ENCODE data around the gene USP19.

Gene USP19

GRCh38 chr3:49134471-49135265 is 14.0 kb upstream of the USP19 start:
- no peak for DNase-seq (ENCODE audit: low spot score)

- DNase-seq (ENCODE audit: low spot score): peak; percentile 89
Observed at GRCh38 chr3:49133226-49133951, 12.8 kb upstream of the USP19 start.

DNA sequence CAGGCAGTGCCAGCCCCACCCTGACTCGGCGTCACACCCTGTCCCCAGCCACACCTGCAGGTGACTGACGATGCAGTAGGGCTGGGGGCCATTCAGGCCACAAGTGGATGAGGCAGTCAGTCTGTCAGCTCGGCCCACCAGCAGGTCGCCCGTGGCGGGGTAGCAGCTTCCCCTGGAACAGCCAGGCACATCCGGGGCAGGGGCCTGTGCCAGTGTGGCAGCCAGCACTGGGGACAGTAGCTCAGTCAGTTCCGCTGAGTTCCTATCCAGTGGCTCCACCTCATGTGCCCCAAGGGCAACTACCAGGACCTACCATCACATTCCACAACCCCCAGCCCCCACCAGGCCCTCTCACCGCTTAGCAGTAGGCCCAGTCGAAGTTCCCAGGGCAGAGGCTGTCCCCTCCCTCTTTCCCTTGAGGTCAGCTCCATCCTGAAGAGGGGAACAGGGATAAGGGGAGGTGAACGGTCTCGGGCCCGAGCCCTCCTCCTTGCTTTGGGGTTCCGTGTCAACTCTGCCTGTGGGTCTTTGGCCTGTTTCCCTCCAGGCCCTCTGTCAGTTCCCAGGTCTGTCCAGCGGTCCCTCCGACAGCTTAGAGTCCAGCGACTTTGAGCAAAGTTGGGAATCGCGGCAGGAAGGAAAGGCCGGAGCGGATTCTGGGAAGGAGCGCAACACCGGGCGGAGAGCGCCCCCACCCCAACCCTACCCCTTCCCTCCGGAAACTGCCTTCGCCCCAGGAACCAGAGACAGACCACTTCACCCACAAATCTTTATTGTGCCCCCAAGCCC is 12.0 kb upstream of the USP19 start, which contains the start of gene LAMB2:
TSS of gene LAMB2 (minus strand) at position 614 of the 789 bp plus-strand sequence. CDS start at position 431, 183 bp downstream.
- peak; percentile 71 for DNase-seq (ENCODE audit: low spot score)

DNA sequence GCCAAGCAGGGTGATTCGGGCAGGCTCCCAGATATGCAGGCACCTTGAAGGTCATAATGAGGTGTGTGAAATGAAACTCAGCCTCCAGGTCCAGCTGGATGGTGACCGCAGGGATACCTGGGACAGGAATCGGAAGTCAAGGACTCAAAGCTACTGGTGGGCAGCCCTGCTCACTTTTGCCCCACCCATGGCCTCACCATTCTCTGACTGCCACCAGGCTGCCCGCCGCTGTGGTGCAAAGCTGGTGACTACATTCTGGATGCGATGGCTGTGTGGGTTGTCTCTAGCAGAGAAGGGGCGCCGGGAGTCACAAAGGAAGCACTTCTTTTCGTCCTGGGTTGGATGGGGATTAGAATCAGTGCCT is 11.4 kb upstream of the USP19 start:
- DNase-seq (ENCODE audit: low spot score): no peak

DNA sequence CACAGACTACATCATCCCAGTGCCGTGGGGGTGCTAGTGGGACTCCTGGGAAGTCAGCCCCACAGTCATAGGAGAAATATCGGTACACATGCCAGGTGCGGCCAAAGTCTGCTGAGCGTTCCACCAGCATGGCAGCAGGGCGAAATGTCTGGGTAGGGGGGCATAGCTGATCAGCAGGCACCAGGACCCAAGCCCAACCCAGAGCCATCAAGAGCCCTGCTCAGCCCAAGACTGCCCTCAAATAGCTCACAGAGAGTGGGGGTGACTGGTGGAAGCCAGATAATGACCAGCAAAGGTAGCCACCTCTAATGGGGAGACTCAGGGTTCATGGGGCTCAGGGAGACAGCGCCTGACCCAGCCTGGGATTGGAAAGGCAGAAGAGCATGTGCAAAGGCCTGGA is 11.0 kb upstream of the USP19 start:
- DNase-seq (ENCODE audit: low spot score): no peak

GRCh38 chr3:49131040-49131439 is 10.4 kb upstream of the USP19 start:
- no peak for DNase-seq (ENCODE audit: low spot score)

- DNase-seq (ENCODE audit: low spot score): no peak
Observed at GRCh38 chr3:49124991-49125670, 4.5 kb upstream of the USP19 start.

- DNase-seq (ENCODE audit: low spot score): no peak
Observed at GRCh38 chr3:49124203-49124602, 3.6 kb upstream of the USP19 start.

GRCh38 chr3:49123687-49124086 is 3.1 kb upstream of the USP19 start:
- DNase-seq (ENCODE audit: low spot score): no peak

- no peak for DNase-seq (ENCODE audit: low spot score)
Observed at GRCh38 chr3:49122886-49123545, 2.4 kb upstream of the USP19 start.

- no peak for DNase-seq (ENCODE audit: low spot score)
Observed at GRCh38 chr3:49122451-49122850, 1.8 kb upstream of the USP19 start.

- no peak for DNase-seq (ENCODE audit: low spot score)
Observed at GRCh38 chr3:49122022-49122421, 1.4 kb upstream of the USP19 start.

DNA sequence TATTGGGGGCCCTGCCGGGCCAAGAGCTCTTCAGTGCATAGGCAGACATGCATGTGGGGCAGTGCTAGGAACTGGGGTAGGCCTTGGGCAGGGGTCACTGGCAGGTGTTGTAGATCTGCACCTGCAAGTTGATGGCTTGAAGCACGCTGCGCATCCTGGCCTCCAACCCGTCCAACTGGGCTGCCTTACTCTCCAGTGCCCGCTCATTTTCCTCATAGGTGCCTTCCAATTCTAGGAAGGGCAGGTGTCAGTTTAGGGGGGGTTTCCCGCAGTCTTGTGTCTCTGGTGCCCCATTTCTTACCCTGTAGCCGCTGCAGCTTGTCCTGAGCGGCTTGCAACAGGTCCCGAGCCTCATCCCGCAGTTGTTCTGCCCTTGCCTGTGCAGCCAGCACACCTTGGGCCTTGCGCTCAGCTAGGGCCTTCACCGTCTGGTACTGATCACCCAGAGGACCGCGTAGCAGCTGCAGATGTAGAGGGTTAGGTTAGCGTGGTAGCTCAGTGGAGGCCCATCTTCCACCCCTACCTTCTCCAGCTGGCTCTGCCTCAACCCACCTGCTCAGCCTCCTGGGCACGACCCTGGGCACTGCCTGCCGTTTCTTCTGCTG is 611 bp upstream of the USP19 start:
- no peak for DNase-seq (ENCODE audit: low spot score)

DNA sequence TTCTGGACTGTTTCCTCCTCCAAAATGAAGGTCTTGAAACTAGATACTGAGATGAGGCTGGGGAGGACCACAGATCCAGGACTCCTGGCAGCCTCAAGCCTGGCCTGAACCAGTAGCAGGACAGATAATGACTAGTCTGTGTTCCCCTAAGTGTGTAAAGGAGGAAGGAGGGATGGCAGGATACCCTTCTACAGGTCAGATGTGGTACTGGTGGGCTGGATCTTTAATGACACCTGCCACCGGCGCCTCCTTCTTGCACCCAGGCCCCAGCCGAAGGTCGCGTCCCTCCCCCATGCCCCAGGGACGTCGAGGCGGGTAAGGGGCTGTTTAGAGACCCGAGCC is 556 bp downstream of the USP19 start:
- no peak for DNase-seq (ENCODE audit: low spot score)

DNA sequence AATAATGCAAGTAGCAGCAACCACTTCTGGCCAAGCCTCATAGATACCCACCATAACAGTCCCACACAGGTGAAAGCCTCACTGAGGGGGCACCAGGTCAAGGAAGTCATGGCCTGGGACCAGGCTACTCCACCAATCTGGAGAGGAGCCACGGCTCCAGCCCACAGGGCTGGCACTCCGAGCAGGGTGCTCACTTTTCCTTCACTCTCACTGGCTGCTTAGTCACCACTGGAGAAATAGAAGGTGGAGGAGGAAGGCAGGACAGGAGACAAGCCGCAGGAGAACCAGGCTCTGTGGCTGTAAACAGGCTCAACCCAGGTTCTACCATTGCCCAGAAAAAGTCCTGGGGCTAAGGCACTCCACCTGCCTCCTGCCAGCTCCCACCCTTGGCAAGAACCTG is 1.2 kb downstream of the USP19 start:
- no peak for DNase-seq (ENCODE audit: low spot score)

DNA sequence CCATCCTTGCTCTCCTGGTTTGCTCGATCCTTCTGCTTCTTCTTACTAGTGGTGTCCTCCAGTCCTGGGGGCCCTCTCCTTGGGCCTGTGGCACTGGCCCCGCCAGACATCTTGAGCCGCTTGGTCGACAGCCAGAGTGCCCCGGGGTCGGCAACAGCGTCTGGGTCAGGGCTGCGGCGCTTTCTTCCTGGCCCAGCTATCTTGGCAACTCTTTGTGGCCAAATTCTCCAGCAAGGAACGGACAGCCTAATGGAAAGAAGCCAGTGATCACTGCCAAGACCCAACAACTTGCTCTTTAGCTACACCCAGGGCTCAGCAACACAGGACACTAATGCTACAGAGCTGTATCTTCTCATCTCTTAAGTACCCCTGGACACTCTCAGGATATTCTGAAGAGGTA is 1.6 kb downstream of the USP19 start:
- DNase-seq (ENCODE audit: low spot score): no peak

DNA sequence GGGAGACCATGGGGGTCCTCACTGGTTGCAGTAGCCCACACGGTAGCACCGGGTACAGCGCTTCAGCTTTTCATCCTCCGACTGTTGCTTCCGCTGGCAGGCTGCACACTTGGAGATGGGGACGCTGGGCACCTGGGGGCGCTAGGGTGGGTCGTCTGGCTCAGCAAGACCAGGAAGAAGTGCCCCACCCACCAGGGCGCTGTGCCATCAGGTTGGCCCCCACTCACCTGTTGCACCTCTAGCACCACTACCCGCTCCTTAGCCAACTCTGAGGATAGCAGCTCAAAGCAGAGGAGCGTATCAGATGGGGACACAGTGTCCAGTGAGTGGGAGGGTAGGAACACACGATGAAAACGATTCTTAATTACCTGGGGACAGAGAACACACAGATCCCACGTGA is 8.4 kb downstream of the USP19 start:
- DNase-seq (ENCODE audit: low spot score): no peak

DNA sequence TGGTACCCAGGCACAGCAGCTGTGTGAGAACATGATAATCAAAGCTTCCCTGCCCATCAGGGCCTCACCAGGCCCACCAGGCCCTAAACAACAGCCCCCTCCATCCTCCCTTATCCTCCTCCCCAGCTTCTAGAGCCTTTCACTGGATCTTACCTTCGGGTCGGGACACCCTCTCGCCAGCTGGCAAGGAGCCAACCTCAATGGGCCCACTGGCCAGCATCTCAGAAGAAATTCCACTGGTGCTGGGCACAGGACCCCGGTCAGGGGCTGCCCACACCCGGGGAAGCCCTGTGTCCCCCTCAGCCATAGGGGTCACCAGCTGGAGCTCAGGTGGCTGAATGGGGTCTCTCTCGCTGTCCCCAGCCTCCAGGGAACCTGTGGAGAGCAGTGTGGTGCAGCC is 9.3 kb downstream of the USP19 start:
- DNase-seq (ENCODE audit: low spot score): no peak

DNA sequence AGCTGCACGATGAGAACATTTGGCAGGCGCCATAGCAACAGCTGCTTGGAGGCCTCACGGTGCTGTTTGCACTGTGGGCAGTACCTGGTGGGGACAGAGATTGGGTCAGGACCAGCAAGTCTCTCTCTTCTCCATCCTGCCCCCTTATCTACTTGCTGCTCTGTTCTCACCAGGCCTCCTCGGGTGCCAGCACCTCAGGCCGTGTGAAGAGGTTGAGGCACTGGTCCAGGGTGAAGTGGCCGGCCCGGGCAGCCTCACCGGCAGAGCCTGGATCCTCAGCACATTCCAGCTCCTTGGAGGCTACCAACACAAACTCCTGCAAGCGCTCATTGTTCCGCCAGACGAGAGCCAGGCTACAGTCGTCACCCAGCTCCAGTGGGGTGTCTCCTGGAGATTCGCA is 9.8 kb downstream of the USP19 start:
- DNase-seq (ENCODE audit: low spot score): no peak

GRCh38 chr3:49108346-49108745 is 12.3 kb downstream of the USP19 start:
- DNase-seq (ENCODE audit: low spot score): no peak
